PFSK-1 (cell line): Measurements from ENCODE around the gene USP11. TPM values are rescaled to one million over a fixed set of nuclear protein-coding genes. Genes with fewer than 3 reads are reported as not detected.

Experiments used
- FOXP2 ChIP-seq: optimal IDR thresholded peaks from 2 replicates; pipeline ENCODE3; 2011; ENCODE audit warnings: borderline replicate concordance, control low read depth, inconsistent platforms; ENCODE audit not compliant: insufficient read depth; ENCODE audit errors: extremely low read length, extremely low read depth
- POLR2AphosphoS5 ChIP-seq: IDR thresholded peaks from 2 replicates; pipeline ENCODE4 v1.6.1; 2012; ENCODE audit warnings: low read depth, mild to moderate bottlenecking, control low read depth, low read length, moderate library complexity
- REST ChIP-seq, 2 experiments: IDR thresholded peaks; 2 replicates each; pipeline versions ENCODE4 v1.6.1 to v1.8.0; 2011 to 2012; ENCODE audit warnings: low read depth in 2 of 2, low read length in 2 of 2, control low read depth in 1 of 2, inconsistent platforms in 1 of 2, mild to moderate bottlenecking in 1 of 2, moderate library complexity in 1 of 2; ENCODE audit not compliant: insufficient read depth in 1 of 2
- SIN3A ChIP-seq: IDR thresholded peaks from 2 replicates; pipeline ENCODE4 v1.6.1; 2012; ENCODE audit warnings: mild to moderate bottlenecking, low read length, moderate library complexity, borderline replicate concordance; ENCODE audit not compliant: insufficient read depth
- TAF1 ChIP-seq: IDR thresholded peaks from 2 replicates; pipeline ENCODE4 v1.6.1; 2012; ENCODE audit warnings: low read length, control low read depth, borderline replicate concordance; ENCODE audit not compliant: insufficient read depth
- polyA plus RNA-seq: library from polyadenylated mRNA; unstranded; fragments of >200 nt; gene quantifications from one replicate; pipeline ENCODE4 v1.2.1, GENCODE V29; 2012; ENCODE audit warnings: low read depth, missing spikeins; ENCODE audit not compliant: insufficient read length

USP11 gene
- polyA plus RNA-seq, result 82.7 TPM

- no peak for TF ChIP-seq TAF1
- TF ChIP-seq SIN3A, result no peak
- TF ChIP-seq REST (IDR thresholded peaks at IDR 0.05; ENCODE audit: insufficient read depth in 1 of 2, low read depth in 2 of 2, low read length in 2 of 2), result no peak
- no peak; the same call in 1 of the 2 replicates for TF ChIP-seq POLR2AphosphoS5
- no peak for TF ChIP-seq FOXP2
These were observed at the start of gene USP11 for GRCh38 chrX:47232803-47233332. Gene USP11, plus strand, starts transcription at chrX:47233009. Its CDS starts 35 bp downstream, at chrX:47233044.

- no peak for TF ChIP-seq SIN3A
- no peak for TF ChIP-seq FOXP2
- TF ChIP-seq TAF1, result no peak
- TF ChIP-seq POLR2AphosphoS5, result no peak
- no peak for TF ChIP-seq REST (IDR thresholded peaks at IDR 0.05; ENCODE audit: insufficient read depth in 1 of 2, low read depth in 2 of 2, low read length in 2 of 2)
These were observed 48.3 kb upstream of the USP11 start for GRCh38 chrX:47184486-47184885.

GRCh38 chrX:47185241-47185640 is 47.6 kb upstream of the USP11 start:
- TF ChIP-seq REST (IDR thresholded peaks at IDR 0.05; ENCODE audit: insufficient read depth in 1 of 2, low read depth in 2 of 2, low read length in 2 of 2) (no peak), TAF1 (no peak), FOXP2 (no peak), POLR2AphosphoS5 (no peak), SIN3A (no peak)

- TF ChIP-seq FOXP2 (no peak), SIN3A (no peak)
These were observed 46.6 kb upstream of the USP11 start for GRCh38 chrX:47186096-47186740.

- TF ChIP-seq TAF1 (no peak), SIN3A (no peak), REST (IDR thresholded peaks at IDR 0.05; ENCODE audit: insufficient read depth in 1 of 2, low read depth in 2 of 2, low read length in 2 of 2) (no peak), FOXP2 (no peak), POLR2AphosphoS5 (no peak)
These were observed 45.6 kb upstream of the USP11 start for GRCh38 chrX:47187106-47187677.
